Forelimb muscle (tissue), 1 donor: ENCODE measurements around the gene C10orf88. TPM values are rescaled to one million over a fixed set of nuclear protein-coding genes. Genes with fewer than 3 reads are reported as not detected.

Experiments
- DNase-seq: peaks from one replicate; pipeline ENCODE4 v3.0.0-alpha.2; 2013; ENCODE audit warnings: low read depth
- polyA plus RNA-seq: library from polyadenylated mRNA; unstranded; fragments of 120-200 nt; gene quantifications from one replicate; pipeline ENCODE4 v1.2.1, GENCODE V29; 2013; ENCODE audit not compliant: insufficient read length

The C10orf88 gene, protein sequence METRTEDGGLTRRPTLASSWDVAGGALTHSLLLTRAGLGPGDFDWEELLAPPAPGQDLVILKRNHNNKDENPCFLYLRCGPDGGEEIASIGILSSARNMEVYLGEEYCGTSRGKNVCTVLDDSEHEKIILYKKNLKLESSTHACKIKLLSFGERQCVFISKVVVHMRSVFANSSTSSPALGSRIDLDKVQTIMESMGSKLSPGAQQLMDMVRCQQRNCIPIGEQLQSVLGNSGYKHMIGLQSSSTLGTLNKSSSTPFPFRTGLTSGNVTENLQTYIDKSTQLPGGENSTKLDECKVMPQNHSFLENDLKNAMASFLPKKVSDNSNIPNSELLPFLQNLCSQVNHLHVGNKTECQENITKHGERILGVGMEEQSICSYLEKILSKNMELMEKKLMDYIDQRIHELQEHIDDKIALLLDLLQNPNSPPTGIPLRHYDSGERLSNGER
- polyA plus RNA-seq: 12.9 TPM

DNA sequence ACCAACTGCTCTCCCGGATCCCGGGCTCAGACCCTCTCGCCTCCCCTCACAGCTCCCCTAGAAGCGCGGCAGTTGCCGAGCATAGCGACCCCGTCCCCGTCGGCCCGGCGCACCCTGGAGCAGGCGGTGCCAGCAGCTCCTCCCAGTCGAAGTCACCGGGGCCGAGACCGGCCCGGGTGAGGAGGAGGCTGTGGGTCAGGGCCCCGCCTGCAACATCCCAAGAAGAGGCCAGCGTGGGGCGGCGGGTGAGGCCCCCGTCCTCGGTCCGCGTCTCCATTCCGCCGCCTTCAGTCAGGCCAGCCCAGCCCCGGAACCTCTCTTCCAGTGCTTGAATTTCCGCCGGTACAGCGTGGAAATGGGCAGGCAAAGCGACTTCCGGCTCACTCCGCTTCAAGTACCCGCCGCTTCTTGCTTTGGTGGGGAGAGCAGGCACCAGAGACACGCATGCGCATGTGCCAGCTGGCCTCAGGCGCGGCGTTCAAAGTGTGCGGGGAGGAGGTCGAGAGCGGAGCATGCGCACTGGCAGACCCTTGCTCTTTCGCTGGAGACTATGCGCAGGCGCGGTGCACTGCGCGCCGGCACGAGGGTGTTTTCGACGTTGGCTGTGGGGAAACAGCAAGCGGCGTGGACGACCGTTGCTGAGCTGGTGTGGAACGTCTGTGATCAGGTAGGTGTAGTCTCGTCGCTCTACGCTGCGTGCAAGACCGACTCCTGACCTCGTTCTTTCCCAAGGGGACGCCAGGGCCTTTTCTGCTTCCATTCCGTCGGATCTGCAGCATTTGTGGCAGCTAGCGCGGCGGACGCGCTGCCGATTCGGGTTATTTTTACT, at the start of gene C10orf88:
Gene C10orf88 (minus strand): TSS at position 326 of the 829 bp plus-strand sequence. CDS start 49 bp downstream, at position 277.
- peak; percentile 94 for DNase-seq

DNA sequence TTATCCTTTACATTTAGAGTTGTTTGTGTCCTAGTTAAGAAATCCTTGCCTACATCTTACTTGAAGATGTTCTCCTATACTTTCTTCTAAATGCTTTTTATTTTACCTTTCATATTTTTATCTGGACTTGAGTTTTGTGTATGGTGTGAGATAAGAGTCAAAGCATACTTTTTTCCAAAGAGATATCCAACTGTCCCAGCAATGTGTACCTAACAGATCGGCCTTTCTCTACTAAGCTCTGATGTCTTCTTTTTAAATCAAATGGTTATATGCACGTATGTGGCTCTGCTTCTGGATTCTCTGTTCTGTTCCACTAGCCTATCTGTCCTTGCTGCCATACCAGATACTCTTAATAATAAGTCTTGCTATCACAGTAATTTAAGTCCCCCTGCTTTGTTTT, 47.3 kb upstream of the C10orf88 start:
- DNase-seq: no peak

DNA sequence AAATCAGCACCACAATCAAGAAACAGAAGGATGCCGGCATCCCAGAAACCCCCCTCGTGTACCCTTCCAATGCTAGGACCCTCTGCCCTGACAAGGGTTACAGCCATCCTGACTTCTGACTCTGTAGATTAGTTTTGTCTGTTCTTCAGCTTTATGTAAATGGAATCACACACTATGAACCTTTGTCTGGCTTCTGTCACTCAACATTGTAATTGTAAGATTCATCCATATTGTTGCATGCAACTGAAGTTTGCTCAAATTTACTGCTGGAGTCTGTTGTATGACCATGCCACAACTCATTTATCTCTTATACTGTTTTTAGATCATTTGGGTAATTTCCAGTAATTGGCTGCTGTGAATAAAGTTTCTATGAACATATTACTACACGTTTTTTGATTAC, 46.1 kb upstream of the C10orf88 start:
- DNase-seq: no peak

DNA sequence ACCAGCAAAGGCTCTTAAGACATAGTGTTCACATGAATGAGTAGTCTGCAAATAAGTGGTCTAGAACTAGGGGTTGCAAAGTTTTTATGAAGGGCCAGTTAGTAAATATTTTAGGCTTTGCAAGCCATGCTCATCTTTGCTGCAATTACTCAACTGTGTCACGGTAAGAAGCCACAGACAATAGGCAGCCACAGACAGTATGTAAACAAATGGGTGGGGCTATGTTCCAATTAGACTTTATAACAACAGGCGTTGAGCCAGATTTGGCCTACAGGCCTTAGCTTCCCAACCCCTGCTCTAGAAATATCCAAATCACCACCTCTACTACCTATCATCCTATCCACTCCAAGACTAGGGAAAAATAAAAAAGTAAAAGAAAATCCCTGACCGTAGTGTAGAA, 45.3 kb upstream of the C10orf88 start:
- DNase-seq: no peak

DNA sequence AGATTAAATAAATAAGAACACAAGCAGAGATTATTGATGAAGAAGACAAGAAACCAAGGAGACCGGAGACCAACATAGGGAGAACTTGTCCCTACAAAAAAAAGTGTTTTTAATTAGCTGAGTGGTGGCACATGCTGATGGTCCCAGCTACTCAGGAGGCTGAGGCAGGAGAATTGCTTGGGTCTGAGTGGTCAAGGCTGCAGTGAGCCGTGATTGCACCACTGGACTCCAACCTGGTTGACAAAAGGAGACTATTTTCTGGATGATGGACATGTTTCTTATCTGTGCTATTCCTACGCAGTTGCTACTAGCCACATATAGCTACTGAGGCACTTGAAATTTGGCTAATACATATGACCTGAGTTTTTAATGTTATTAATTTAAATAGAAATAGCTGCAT, 44.9 kb upstream of the C10orf88 start:
- no peak for DNase-seq

DNA sequence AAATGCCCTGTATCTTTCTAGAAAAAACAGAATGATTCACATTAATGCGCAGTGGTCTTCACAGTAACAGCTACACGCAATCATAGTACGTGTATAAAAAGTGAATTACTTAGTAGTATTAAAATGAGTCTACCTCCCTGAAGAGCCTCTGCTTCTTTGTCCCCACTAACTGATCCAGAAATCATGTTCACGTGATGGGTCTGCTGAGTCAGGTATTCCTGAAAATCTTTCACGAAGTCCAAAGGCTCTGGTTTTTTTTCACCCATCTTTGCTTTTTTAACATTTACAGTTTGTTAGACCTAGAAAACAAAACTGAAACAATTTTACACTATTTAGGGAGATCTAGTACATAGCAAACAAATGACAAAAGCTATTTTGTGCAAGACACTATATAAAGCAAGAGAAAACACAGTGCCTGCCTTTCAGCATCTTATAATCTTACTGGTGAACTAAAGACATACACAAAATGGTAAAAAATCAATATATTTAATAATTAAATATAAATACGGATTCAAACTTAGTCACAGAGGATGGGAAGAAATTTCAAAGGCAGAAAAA, 44.4 kb upstream of the C10orf88 start:
- DNase-seq: no peak

DNA sequence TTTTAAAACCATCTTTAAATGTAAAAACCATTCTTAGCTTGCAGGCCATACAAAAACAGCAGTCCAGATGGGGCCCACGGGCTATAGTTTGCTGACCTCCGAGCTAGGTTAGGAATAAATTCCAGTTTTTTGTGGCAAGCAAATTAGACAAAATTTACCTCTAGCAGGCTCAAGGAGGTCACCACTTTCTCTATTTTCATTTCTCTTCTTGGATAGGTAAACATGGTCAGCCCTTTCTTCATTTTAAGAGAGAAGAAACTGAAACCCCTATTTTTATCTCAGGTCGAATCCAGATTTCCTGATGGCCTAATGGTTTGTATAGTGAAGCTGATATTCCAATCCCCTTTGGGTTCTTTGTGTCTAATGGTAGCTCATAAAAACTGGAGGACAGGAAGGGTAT, 43.8 kb upstream of the C10orf88 start:
- no peak for DNase-seq

DNA sequence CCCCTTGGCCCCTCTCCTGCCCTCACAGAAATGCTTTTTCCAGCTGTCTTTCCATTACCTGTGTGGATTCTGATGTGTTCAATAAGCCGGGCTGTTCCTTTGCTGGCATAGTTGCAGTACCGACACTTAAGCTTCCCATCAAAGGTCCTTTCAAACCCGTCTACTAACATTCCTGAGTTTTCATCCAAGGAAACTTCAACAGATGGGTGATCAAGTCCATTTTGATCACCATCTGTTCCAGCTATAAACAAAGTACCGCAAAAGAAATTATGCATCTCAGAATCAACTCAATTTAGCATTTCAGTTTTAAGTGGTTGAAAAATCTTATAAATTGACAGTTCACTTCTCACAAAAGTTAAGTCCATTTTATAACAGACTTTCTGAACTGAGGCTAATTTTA, 41.9 kb upstream of the C10orf88 start:
- no peak for DNase-seq

DNA sequence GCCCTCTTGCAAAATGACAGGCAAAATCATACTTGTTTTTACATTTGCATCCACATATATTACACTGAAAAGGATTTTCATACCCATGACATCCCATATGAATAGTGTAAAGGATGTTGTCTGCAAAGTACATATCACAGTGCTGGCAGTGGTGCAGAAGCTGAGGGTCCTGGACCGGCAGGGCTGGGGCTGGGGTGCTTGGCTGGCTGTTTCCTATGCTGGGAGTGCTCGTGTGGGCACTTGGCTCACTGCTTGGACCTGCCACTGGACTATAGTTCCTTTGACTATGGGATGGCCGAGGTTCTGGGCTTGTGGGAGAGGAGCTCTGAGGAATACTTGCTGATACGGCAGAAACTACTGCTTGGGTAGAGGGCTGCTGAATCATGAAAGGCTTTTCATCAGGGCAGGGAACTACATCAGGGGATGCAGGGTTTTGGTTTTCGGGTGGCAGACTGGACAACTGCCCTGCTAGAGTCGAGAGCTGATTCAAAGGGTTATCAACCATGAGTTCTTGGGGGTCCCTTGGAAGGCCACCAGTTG, 39.8 kb upstream of the C10orf88 start:
- DNase-seq: no peak

DNA sequence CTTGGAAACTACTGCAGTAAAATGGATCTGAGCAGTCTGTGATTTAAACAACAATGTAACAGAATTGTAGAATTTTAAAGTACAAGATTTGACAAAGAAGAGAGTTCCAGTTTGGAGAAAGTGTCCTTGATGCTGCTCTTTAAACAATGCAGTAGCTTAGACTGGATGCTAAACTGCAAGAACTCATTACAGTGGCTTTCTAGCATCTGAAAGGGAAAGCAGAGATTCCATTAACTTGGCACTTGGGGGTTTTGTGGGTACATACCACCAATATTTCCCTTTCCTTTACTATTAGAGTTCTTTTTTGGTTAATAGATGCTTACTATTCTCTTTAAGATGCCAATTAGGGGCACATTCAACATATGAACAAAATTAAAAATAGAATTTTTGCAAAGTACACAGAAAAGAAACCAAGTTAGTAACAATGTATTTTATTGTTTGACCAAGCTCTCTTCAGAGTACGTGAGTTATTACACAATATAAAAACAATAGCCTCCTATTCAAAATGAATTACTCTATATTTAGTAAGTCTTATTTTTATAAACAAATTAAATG, 38.1 kb upstream of the C10orf88 start:
- DNase-seq: no peak

DNA sequence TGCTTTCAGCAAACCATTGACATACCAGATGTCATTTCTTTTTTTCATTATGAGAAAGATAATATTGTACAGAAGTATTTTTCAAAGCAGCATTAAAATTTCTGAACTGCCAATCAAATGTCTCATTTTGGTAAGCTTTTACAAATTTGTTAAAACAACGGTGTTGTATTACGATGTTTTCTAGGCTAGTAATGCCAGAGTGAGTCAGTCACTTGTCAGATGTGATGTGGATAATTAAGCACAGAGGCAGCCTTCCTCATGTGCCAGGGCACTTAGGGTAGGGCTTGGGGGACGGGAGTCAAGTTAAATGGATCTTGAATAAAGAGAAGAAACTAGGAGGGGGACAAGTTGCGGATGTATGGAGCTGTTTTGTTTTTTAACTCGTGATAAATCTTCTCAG, 36.3 kb upstream of the C10orf88 start:
- no peak for DNase-seq

DNA sequence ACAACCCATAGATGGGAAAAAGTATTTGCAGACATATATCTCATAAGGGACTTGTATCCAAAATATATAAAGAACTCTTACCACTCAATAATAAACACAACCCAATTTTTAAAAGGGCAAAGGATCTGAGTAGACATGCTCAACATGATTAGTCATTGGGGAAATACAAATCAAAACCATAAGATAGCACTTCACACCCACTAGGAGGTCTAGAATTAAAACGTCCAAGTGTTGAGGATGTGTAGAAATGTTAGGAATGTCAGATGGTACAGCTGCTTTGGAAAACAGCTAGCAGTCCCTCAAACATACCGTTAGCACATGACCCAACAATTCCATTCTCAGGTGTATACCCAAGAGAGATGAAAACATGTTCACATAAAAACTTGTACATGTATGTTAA, 34.5 kb upstream of the C10orf88 start:
- no peak for DNase-seq

DNA sequence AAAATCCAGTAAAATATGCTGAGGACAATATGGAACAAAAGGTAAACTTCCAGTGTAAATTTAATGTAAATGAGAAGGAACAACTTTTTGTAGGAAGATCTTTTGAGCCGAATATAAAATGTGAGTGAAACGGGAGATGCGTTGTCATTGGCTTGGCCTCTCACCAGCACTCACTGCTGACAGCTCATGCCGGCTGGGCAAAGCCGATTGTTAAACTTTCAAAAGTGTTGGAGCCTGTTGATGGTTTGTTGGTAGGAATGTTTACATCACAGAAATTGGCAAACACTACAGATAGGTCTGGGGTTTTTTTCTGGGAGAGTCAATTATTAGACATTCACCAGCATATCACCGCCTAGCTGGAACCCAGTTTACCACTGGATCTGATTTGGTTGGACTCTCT, 32.3 kb upstream of the C10orf88 start:
- DNase-seq: no peak

DNA sequence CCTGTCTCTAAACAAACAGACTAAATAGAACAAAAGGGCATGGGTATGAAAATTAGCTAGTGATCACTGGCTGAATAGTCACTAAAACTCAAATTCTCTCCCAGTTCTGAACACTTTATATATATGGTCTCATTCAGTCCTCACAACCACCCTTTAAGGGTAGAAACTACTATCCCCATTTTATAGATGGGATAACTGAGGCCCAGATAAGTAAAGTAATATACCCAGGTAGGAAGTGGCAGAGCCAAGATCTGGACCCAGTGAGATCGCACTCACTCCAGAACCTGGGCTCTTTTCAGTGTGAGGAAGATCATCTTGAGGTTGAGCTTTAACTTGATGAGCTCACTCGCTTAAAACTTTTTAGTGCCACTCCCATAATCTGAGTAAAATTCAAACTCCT, 30.7 kb upstream of the C10orf88 start:
- no peak for DNase-seq

DNA sequence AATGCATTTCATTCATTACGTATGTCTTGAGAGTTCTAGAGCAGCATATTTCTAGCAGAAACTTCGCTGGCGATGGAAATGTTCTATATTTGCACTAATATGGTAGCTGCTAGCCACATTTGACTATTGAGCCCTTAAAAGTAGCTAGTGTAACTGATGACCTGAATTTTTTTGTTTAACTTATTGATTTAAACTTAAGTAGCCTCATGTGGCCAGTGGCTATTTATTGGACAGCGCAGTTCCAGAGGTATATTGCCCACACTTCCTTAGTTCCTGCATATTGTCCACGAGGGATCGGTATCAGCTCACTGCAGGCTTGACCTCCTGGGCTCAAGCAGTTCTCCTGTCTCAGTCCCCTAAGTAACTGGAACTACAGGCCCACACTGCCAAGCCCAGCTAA, 29.9 kb upstream of the C10orf88 start:
- no peak for DNase-seq

DNA sequence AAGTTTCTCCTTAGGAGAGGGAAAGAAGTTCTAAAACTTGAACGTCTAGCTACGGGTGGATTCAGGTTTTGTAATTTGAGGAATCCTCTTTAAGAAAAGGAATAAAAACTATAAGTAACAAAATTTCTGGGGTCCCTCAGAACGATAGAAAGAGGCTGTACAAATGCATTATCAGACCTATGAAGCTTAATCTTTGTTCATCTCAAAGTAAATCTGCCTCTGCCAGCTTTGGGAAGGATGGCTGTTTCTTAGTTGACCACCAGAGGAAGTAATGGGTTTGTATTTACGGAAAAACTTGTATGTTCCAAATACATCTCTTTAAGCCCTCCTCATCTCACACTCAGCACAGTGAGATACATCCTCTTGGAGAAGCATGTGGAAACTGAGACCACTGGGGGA, 27.0 kb upstream of the C10orf88 start:
- DNase-seq: peak; percentile 11

DNA sequence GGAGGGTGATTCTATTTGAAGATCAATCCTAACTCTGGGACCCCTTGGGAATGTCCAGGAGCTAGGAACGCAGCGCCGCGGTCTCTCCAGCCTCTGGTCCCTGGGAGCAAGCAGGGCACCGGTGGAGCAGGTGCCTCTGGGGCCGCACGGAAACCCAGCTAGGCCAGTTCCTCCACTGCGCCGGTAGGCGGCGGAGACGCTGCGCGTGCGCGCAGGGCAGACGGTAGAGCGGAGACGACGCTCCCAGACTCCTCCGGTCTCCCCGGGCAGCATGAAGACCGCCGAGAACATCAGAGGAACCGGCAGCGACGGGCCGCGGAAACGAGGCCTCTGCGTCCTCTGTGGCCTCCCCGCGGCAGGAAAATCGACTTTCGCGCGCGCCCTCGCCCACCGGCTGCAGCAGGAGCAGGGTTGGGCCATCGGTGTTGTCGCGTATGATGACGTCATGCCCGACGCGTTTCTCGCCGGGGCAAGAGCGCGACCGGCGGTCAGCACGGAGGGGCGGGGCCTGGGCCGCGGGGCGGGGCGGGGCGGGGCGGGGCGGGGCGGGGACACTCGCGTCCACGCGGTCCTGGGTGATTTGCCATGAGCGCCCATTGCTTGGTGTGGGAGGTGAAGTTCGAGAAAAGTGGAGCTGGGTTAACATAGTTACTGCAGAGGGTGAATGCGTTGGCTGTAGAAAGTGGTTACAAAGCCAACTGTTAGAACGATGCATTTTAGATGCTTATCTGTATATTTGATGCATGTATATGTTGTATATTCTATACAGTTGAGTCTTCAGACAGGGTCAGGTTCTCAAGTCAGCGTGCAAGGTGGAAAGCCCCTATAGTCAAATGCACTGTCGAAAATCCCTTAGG, 26.4 kb upstream of the C10orf88 start, which contains the start of gene PSTK:
Gene PSTK (plus strand): TSS at position 193 of the 857 bp plus-strand sequence. CDS start 79 bp downstream, at position 272.
- peak; percentile 79 for DNase-seq

DNA sequence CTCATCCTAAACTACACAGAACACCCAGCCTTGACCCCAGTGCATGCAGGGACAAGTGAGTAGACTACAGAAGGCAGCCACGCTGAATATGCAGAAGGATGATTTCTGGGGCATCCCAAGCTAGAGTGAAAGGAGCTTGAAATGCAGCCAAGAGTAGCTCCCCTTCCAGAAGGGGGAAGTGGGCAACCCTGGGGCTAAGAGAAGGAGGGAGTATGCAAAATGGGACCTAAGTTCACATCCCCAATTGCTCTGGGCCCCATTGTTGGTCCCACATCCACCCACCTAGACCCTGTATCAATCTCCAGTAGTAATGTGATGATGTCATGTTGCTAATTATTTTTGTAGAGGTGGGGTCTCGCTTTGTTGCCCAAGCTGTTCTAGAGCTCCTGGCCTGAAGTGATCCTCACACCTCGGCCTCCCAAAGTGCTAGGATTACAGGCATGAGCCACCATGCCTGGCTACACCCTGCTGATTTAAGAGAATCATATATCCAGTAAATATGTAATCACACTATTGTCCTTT, 20.6 kb upstream of the C10orf88 start:
- no peak for DNase-seq

DNA sequence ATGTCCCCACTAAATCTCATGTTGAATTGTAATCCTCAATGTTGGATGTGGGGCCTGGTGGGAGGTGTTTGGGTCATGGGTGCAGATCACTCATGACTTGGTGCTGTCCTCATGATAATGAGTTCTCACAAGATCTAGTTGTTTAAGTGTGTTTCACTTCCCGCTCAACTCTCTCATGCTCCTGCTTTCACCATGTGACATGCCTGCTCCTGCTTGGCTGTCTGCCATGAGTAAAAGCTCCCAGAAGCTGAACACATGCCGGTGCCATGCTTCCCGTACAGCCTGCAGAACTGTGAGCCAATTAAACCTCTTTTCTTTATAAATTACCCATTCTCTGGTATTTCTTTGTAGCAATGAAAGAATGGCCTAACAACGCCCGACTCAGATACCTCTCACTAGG, 20.0 kb upstream of the C10orf88 start:
- DNase-seq: no peak

DNA sequence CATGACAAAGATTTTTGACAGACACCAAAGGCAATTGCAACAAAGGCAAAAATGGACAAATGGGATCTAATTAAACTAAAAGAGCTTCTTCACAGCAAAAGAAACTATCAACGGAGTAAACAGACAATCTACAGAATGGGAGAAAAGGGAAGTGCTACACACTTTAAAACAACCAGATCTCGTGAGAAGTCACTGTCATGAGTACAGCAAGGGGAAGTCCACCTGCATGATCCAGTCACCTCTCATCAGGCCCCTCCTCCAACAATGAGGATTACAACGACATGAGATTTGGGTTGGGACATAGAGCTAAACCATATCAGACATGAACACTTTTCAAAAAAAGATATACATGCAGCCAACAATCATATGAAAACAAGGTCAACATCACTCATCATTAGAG, 14.7 kb upstream of the C10orf88 start:
- no peak for DNase-seq

DNA sequence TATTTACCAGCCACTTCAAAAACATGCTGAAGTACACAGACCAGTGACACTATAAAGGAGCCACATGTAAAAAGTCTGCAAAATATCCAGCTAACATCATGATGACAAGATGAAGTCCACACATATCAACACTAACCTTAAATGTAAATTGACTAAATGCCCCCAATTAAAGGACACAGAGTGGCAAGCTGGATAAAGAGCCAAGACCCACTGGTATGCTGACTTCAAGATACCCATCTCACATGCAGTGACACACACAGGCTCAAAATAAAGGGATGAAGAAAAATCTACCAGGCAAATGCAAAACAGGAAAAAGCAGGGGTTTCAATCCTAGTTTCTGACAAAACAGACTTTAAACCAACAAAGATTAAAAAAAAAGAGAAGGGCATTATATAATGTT, 12.9 kb upstream of the C10orf88 start:
- no peak for DNase-seq
